K562 (cell line): ENCODE data around the gene PAXIP1. TPM values are rescaled to one million over a fixed set of nuclear protein-coding genes. Genes with fewer than 3 reads are reported as not detected.

Source experiments
- AFF4 ChIP-seq: sonication (generic); formaldehyde crosslinking; IDR thresholded peaks from 2 replicates; pipeline ENCODE4 v1.8.0; 2023; ENCODE audit warnings: mild to moderate bottlenecking, missing genetic modification reagents
- EP400 ChIP-seq: fragments of 450-650 bp; IDR thresholded peaks from 2 replicates; pipeline ENCODE4 v1.6.1; 2017; ENCODE audit warnings: antibody characterized with exemption, mild to moderate bottlenecking, moderate library complexity
- HES1 ChIP-seq: fragments of 450-650 bp; IDR thresholded peaks from 2 replicates; pipeline ENCODE4 v1.6.1; 2016; ENCODE audit warnings: low read depth, mild to moderate bottlenecking, moderate library complexity
- IFI16 ChIP-seq: fragments of 250-450 bp; sonication (Bioruptor Pico); IDR thresholded peaks from 2 replicates; pipeline ENCODE4 v2.1.2; 2022; ENCODE audit warnings: mild to moderate bottlenecking, inconsistent platforms
- IRF9 ChIP-seq: fragments of 450-650 bp; IDR thresholded peaks from 2 replicates; pipeline ENCODE4 v1.6.1; 2016; ENCODE audit warnings: missing biosample characterization, missing genetic modification characterization
- MED1 ChIP-seq: sonication (generic); formaldehyde crosslinking; IDR thresholded peaks from 2 replicates; pipeline ENCODE4 v1.8.1; 2023; ENCODE audit warnings: missing genetic modification reagents, borderline replicate concordance
- MLLT1 ChIP-seq, 2 experiments: fragments of 450-650 bp; IDR thresholded peaks; 2 replicates each; pipeline ENCODE4 v1.6.1; 2016
- TAF15 ChIP-seq: fragments of 200-400 bp; formaldehyde crosslinking; IDR thresholded peaks from 2 replicates; pipeline ENCODE4 v1.6.1; 2017; ENCODE audit warnings: mild to moderate bottlenecking, low read depth, low read length, moderate library complexity
- ZNF407 ChIP-seq: fragments of 450-650 bp; IDR thresholded peaks from 2 replicates; pipeline ENCODE4 v1.6.1; 2016; ENCODE audit warnings: low read depth
- polyA plus RNA-seq, 8 experiments: library from polyadenylated mRNA; depleted of rRNA in 4 of 8; stranded (reverse) in 5 of 8; unstranded in 3 of 8; fragments of >200 nt; fragmentation: Nextera tagmentation in 2 of 8; fragmentation: Illumina TruSeq in 1 of 8; extraction: Ambion mirVana in 2 of 8; extraction: Trizol in 1 of 8; gene quantifications; 2 replicates each; pipeline versions ENCODE4 v1.2.1 to v1.2.3, GENCODE V29; 2011 to 2014; ENCODE audit warnings: inconsistent platforms in 1 of 8, missing spikeins in 1 of 8
- total RNA-seq, 7 experiments: library from RNA; depleted of rRNA in 6 of 7; stranded (reverse); fragments of >200 nt in 6 of 7; fragmentation: Illumina TruSeq in 2 of 7; extraction: Trizol in 2 of 7; gene quantifications; 2 replicates each; pipeline versions ENCODE4 v1.2.1 to v1.2.3, GENCODE V29; 2011 to 2021; ENCODE audit warnings: low replicate concordance in 1 of 7
- TF ChIP-seq, protein P1 (sequence below): fragments of 250-450 bp; sonication (Bioruptor Pico); IDR thresholded peaks from 2 replicates; pipeline ENCODE4 v1.5.0; 2021
- TF ChIP-seq, protein P2 (sequence below): IDR thresholded peaks from 3 replicates; pipeline ENCODE4 v1.6.1; 2011; ENCODE audit warnings: borderline replicate concordance, mild to moderate bottlenecking; ENCODE audit not compliant: insufficient read length, insufficient read depth

PAXIP1 gene
- total and polyA plus RNA-seq, 9 of the 15 experiments (the other 6 are each of a cell fraction or from before 2014, with no cell fraction given), result 9.7 to 37.9 (median 28.4) TPM

- TF ChIP-seq ZNF407 (no peak), AFF4 (CRISPR knock-in tag) (no peak), IRF9 (tag) (no peak), TAF15 (no peak), HES1 (no peak), IFI16 (CRISPR knock-in tag) (no peak), MED1 (CRISPR knock-in tag) (no peak), EP400 (no peak), MLLT1 (IDR thresholded peaks at IDR 0.05) (no peak)
- TF ChIP-seq, protein P1, sequence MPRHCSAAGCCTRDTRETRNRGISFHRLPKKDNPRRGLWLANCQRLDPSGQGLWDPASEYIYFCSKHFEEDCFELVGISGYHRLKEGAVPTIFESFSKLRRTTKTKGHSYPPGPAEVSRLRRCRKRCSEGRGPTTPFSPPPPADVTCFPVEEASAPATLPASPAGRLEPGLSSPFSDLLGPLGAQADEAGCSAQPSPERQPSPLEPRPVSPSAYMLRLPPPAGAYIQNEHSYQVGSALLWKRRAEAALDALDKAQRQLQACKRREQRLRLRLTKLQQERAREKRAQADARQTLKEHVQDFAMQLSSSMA (CRISPR knock-in tag), result no peak
- TF ChIP-seq, protein P2, sequence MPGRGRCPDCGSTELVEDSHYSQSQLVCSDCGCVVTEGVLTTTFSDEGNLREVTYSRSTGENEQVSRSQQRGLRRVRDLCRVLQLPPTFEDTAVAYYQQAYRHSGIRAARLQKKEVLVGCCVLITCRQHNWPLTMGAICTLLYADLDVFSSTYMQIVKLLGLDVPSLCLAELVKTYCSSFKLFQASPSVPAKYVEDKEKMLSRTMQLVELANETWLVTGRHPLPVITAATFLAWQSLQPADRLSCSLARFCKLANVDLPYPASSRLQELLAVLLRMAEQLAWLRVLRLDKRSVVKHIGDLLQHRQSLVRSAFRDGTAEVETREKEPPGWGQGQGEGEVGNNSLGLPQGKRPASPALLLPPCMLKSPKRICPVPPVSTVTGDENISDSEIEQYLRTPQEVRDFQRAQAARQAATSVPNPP, result no peak
Observed at GRCh38 chr7:155003092-155003375, at the start of gene PAXIP1 (continued).
